ENCODE data around the gene CTNNA3. TPM values are rescaled to one million over a fixed set of nuclear protein-coding genes. Genes with fewer than 3 reads are reported as not detected.

Gene CTNNA3
- total RNA-seq, 1 donor from 2014 or later: 159 TPM

DNA sequence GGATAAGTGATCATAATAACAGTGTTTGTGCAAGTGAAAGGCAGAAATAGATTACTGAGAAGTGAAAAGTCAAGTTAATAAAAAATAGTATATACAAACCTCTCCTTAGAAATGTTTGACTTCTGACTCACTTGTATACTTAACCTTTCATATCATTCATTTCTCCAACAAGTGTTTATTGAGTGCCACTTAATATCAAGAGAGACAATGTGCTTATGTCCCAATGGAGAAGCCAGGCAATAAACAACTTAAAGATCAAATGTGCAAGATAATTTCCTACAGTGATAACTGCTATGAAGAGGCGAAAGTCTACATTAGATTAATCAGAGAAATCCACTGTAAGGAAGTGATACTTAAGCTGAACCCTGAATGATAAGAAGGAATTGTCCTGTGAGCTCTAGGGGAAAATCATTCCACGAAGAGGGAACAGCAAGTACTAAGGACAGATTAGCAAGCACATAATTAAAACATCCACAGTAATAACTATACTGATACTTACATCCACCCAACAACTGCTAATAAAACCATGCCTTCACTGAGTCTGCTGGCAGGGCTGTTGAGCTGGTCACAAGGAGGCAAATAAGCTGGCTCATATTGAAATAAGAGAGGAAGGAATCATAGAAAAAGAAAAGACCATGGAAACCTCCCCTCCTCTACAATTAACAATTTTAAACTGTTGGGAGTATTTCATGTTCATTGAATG, 203.5 kb downstream of the CTNNA3 start:
- intact Hi-C loops (cut with micrococcal nuclease): no loop called here
- Histone ChIP-seq H3K4me3 (no peak overlapping the region), H3K27ac (replicated peaks) (no peak overlapping the region), H3K36me3 (no peaks in the 10 kb centered on the region), H3K4me1 (peaks cover 5% of the 10 kb centered on the region), H3K27me3 (ENCODE audit: low read depth) (no peaks in the 10 kb centered on the region), H3K9me3 (replicated peaks) (peaks cover 6% of the 10 kb centered on the region)
- TF ChIP-seq, protein P1, sequence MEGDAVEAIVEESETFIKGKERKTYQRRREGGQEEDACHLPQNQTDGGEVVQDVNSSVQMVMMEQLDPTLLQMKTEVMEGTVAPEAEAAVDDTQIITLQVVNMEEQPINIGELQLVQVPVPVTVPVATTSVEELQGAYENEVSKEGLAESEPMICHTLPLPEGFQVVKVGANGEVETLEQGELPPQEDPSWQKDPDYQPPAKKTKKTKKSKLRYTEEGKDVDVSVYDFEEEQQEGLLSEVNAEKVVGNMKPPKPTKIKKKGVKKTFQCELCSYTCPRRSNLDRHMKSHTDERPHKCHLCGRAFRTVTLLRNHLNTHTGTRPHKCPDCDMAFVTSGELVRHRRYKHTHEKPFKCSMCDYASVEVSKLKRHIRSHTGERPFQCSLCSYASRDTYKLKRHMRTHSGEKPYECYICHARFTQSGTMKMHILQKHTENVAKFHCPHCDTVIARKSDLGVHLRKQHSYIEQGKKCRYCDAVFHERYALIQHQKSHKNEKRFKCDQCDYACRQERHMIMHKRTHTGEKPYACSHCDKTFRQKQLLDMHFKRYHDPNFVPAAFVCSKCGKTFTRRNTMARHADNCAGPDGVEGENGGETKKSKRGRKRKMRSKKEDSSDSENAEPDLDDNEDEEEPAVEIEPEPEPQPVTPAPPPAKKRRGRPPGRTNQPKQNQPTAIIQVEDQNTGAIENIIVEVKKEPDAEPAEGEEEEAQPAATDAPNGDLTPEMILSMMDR (IDR thresholded peaks at IDR 0.05; ENCODE audit: borderline replicate concordance): no peak
- no peak for DNase-seq

DNA sequence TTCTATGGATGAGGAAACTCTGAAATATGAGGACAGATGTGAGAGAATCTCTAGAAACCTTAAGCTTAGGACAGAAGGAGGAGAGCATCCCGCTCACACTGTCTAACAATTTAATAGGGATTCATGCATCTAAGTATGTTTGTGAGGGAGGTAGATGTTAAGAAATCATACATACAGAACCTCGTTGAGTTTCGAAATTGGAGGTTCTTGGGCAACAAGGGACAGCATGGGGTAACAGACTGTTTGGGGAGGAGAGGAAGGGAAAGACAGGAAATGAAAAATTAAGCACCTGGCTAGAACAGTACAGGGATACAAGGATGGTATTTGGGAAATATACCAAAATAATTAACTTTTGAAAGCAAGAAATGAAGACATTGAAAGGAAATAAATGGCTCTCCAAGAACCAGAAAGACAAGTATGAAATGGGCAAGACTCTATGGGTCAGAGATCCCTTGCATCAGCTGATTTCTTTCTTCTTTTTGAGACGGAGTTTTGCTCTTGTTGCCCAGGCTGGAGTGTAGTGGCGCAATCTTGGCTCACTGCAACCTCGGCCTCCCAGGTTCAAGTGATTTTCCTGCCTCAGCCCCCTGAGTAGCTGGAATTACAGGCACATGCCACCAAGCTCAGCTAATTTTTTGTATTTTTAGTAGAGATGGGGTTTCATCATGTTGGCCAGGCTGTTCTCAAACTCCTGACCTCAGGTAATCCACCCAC, 207.9 kb downstream of the CTNNA3 start:
- TF ChIP-seq, protein P1 (IDR thresholded peaks at IDR 0.05; ENCODE audit: borderline replicate concordance): no peak
- Histone ChIP-seq H3K9me3 (replicated peaks) (peaks cover 19% of the 10 kb centered on the region), H3K36me3 (no peaks in the 10 kb centered on the region), H3K4me3 (no peak overlapping the region), H3K27me3 (ENCODE audit: low read depth) (no peaks in the 10 kb centered on the region), H3K27ac (replicated peaks) (no peak overlapping the region), H3K4me1 (peaks cover 5% of the 10 kb centered on the region)
- no peak for DNase-seq
- intact Hi-C loops (cut with micrococcal nuclease): no loop called here

DNA sequence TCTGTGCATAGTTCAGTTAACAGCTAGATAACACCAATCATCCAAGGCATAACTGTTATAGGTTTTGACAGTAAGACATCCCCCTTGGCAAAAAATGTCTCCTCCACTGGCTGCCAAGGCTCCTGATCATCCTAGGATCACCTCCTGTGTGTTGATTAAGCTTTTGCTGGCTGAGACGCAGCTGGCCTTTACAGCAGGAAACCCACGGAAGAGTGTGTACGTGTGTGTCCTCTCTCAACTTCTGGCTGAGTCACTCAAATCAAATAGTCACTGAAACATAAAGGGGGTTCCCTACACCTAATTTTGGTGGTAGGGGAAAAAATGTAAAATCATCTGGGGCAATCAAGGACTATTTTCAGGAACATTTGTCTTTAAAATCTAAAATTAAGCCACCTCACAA, 208.8 kb downstream of the CTNNA3 start:
- TF ChIP-seq, protein P1 (IDR thresholded peaks at IDR 0.05; ENCODE audit: borderline replicate concordance): no peak
- no peaks in the 10 kb centered on the region for H3K27me3 ChIP-seq (ENCODE audit: low read depth)
- no peaks in the 10 kb centered on the region for H3K36me3 ChIP-seq
- no peak for DNase-seq
- intact Hi-C loops (cut with micrococcal nuclease): no loop called here
- H3K9me3 ChIP-seq (replicated peaks): peaks cover 19% of the 10 kb centered on the region
- no peak overlapping the region for H3K27ac ChIP-seq (replicated peaks)
- no peak overlapping the region for H3K4me3 ChIP-seq
- no peaks in the 10 kb centered on the region for H3K4me1 ChIP-seq

DNA sequence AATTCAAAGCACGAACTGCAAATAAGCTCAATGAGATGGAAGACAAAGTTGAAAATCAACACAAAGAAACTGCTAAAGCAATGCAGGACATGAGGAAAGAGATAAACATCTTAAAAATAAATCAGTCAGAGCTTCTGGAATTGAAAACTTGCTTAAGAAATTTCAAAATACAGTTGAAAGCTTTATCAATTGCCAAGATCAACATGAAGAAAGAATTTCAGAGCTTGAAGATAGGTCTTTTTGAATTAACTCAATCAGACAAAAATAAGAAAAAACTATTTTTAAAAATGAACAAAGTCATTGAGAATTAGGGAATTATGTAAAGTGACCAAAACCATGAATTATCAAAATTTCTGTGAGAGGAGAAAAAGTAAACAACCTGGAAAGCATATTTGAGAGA, 218.1 kb downstream of the CTNNA3 start:
- TF ChIP-seq, protein P1 (IDR thresholded peaks at IDR 0.05; ENCODE audit: borderline replicate concordance): no peak
- Histone ChIP-seq H3K27me3 (ENCODE audit: low read depth) (no peaks in the 10 kb centered on the region), H3K4me3 (no peak overlapping the region), H3K36me3 (no peaks in the 10 kb centered on the region), H3K4me1 (peaks cover 5% of the 10 kb centered on the region), H3K27ac (replicated peaks) (no peak overlapping the region), H3K9me3 (replicated peaks) (peaks cover 51% of the 10 kb centered on the region)
- DNase-seq: no peak
- intact Hi-C loops (cut with micrococcal nuclease): no loop called here

DNA sequence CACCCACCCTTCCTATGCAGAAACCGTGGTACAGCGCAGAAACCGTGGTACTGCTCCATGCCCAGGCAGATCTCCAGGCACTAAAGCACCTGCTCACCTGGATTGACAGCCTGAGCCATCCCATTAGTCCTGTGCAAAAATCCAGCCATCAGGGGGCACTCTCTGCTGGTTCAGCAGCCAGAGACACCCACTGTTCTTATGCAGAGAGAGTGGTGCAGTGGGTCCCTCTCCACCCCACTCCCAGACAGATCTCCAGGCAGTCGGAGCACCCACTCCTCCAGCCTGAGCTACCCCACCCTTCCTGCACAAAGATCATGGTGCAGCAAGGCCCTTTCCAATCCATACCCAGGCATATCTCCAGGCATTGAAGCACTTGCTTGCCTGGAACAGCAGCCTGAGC, 219.8 kb downstream of the CTNNA3 start:
- no peak overlapping the region for H3K27ac ChIP-seq (replicated peaks)
- peaks cover 44% of the 10 kb centered on the region for H3K9me3 ChIP-seq (replicated peaks)
- H3K27me3 ChIP-seq (ENCODE audit: low read depth): no peaks in the 10 kb centered on the region
- H3K36me3 ChIP-seq: no peaks in the 10 kb centered on the region
- H3K4me3 ChIP-seq: no peak overlapping the region
- TF ChIP-seq, protein P1 (IDR thresholded peaks at IDR 0.05; ENCODE audit: borderline replicate concordance): no peak
- peaks cover 5% of the 10 kb centered on the region for H3K4me1 ChIP-seq
- intact Hi-C loops (cut with micrococcal nuclease): no loop called here
- no peak for DNase-seq
